Colonic mucosa (tissue), 4 donors: ENCODE measurements around the gene KMT5C. TPM values are rescaled to one million over a fixed set of nuclear protein-coding genes. Genes with fewer than 3 reads are reported as not detected.

Source experiments
- DNase-seq: peaks from one replicate; pipeline ENCODE4 v3.0.0-alpha.2; 2020
- H3K27ac ChIP-seq: fragments of 200-600 bp; one replicate; pipeline ENCODE4 v1.8.0; 2021
- H3K27me3 ChIP-seq: fragments of 200-600 bp; one replicate; pipeline ENCODE4 v1.8.0; 2021
- H3K36me3 ChIP-seq: fragments of 200-600 bp; one replicate; pipeline ENCODE4 v1.8.0; 2021
- H3K4me1 ChIP-seq: fragments of 200-600 bp; one replicate; pipeline ENCODE4 v1.8.0; 2021; ENCODE audit warnings: mild to moderate bottlenecking
- H3K4me3 ChIP-seq: fragments of 200-600 bp; one replicate; pipeline ENCODE4 v1.8.0; 2021
- H3K9ac ChIP-seq, 2 donors: one replicate each; pipeline ENCODE4 v1.7.0; 2013; ENCODE audit warnings: control low read depth in 2 of 2, low read depth in 2 of 2, low read length in 2 of 2
- H3K9me3 ChIP-seq: fragments of 200-600 bp; one replicate; pipeline ENCODE4 v1.8.0; 2021
- CTCF ChIP-seq: fragments of 200-600 bp; IDR thresholded peaks from one replicate; pipeline ENCODE4 v1.8.0; 2022; ENCODE audit warnings: antibody characterized with exemption, mild to moderate bottlenecking
- intact Hi-C: fragments of 100-400 bp; cut with DNase I; formaldehyde crosslinking; loops from one replicate; pipeline ENCODE4 v1.14.1; 2022
- total RNA-seq, 2 donors: library from RNA; stranded (reverse); fragmentation: NEBNext Ultra II Directional in 1 of 2; extraction: Animal tissue kit (Norgen Biotek cat#: 25700) in 1 of 2; gene quantifications; one replicate each; pipeline ENCODE4 v1.2.1, GENCODE V29; 2021
- donor health status: healthy.
- donor health status: DM: no; HTN: no; CAD: no.
- donor health status: DM: no; HTN: no; CAD: no.

KMT5C gene
- total RNA-seq, 2 donors from 2014 or later = 14.9 to 24.9 TPM

- Histone ChIP-seq H3K4me3 (peak overlapping the region; percentile 47), H3K9ac (peak overlapping the region; percentile 89 to 98), H3K9me3 (no peaks in the 10 kb centered on the region), H3K27ac (peak overlapping the region; percentile 65), H3K27me3 (no peaks in the 10 kb centered on the region), H3K4me1 (no peaks in the 10 kb centered on the region), H3K36me3 (peaks cover 5% of the 10 kb centered on the region)
- intact Hi-C loops = no loop called here
- TF ChIP-seq CTCF = no peak
- peak; percentile 43 for DNase-seq
These were observed 460 bp downstream of the KMT5C start for GRCh38 chr19:55339889-55340783.

- no peaks in the 10 kb centered on the region for H3K4me1 ChIP-seq
- H3K36me3 ChIP-seq = peaks cover 5% of the 10 kb centered on the region
- no peaks in the 10 kb centered on the region for H3K27me3 ChIP-seq
- H3K27ac ChIP-seq = no peak overlapping the region
- peak; percentile 39 for DNase-seq
- H3K9me3 ChIP-seq = no peaks in the 10 kb centered on the region
- intact Hi-C loops = no loop called here
- peak overlapping the region; percentile 89 to 98 for H3K9ac ChIP-seq
- peak overlapping the region; percentile 47 for H3K4me3 ChIP-seq
- no peak for TF ChIP-seq CTCF
These were observed 1.1 kb downstream of the KMT5C start for GRCh38 chr19:55340784-55341147.

DNA sequence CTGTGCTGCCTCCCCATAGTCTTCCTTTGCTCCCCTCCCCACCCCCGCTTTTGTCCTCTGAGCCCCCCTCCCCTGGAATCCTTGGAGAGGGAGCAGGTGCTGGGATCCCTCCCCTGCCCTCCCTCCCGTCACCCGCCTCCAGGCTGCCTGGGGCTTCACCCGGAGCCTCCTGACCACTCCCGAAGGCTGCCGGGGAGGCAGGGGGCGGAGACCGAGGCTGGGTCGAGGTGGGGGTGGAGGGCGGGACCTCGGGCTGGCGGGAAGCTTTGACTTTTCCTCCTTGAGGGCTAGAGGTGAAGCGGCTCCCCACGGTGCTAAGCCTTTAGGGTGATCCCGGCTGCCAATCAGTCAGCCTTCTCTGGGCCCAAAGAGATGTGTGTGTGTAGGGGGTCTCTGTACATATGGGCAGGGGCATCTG lies 1.5 kb downstream of the KMT5C start:
- Histone ChIP-seq H3K4me1 (no peaks in the 10 kb centered on the region), H3K9me3 (no peaks in the 10 kb centered on the region), H3K4me3 (peak overlapping the region; percentile 47), H3K27me3 (no peaks in the 10 kb centered on the region), H3K27ac (no peak overlapping the region), H3K9ac (peak overlapping the region; percentile 89 to 98), H3K36me3 (peaks cover 5% of the 10 kb centered on the region)
- TF ChIP-seq CTCF = no peak
- intact Hi-C loops = no loop called here
- peak; percentile 87 for DNase-seq

DNA sequence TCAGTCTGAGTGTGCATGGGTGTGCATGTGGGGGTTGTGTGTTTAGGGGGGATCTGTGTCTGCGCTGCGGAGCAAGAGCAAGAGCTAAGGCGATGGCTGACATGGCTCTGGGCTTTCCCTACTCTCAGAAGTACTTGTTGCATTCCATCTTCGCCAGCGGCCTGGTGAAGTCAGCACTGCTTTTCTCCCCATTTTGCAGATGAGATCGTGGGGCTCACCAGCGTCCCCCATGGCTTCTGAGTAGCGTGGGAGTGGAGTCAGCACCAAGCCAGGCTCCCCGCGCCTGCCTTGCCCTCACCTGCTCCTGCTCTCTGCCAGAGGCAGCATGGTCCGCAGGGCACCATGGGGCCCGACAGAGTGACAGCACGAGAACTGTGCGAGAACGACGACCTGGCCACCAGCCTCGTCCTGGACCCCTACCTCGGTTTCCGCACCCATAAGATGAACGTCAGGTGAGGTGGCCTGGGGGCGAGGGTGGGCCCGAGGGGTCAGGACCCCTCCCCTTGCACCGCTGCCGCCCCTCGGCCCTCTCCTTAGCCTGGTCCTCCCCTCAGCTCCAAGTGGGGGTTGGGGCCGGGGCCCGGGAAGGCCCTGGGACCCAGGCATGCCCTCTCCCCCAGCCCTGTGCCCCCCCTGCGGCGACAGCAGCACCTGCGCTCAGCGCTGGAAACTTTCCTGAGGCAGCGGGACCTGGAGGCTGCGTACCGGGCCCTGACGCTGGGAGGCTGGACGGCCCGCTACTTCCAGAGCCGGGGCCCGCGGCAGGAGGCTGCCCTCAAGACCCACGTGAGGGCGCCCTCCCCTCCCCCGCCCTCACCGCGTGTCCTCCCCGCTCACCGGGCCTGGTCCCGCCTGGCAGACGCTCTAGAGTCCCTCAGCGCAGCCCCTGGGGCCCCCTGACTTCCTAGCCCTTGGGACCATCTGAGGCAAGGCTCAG lies 2.2 kb downstream of the KMT5C start:
- Histone ChIP-seq H3K27me3 (no peaks in the 10 kb centered on the region), H3K4me3 (peak overlapping the region; percentile 47), H3K36me3 (peaks cover 5% of the 10 kb centered on the region), H3K4me1 (no peaks in the 10 kb centered on the region), H3K9me3 (no peaks in the 10 kb centered on the region), H3K9ac (no peak overlapping the region), H3K27ac (no peak overlapping the region)
- TF ChIP-seq CTCF = no peak
- intact Hi-C loops = no loop called here
- no peak for DNase-seq

DNA sequence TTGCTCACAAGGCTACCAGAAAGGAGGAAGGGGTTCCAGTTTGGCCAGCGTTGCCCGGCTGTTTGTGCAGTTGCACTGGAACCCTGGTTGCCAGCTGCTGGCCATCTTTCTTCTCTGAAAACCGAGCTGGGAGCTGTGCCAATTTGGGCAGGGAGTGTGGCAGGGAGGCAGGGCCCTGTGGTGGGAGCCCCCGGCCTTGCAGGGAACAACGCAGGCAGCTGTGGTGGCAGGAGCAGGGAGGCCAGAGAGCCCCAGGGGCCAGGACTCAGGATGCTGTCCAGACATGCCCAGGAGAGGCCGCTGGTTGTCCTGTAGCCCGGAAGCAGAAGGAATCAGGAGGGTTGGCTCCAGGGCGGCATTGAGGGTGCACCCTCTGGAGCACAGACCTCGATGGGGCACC lies 4.8 kb downstream of the KMT5C start:
- Histone ChIP-seq H3K27ac (no peak overlapping the region), H3K9me3 (no peaks in the 10 kb centered on the region), H3K27me3 (no peaks in the 10 kb centered on the region), H3K9ac (no peak overlapping the region), H3K4me1 (no peaks in the 10 kb centered on the region), H3K36me3 (peaks cover 5% of the 10 kb centered on the region), H3K4me3 (no peak overlapping the region)
- no peak for DNase-seq
- TF ChIP-seq CTCF = no peak
- intact Hi-C loops = no loop called here
